ENCODE measurements around the gene TNFRSF1B. TPM values are rescaled to one million over a fixed set of nuclear protein-coding genes. Genes with fewer than 3 reads are reported as not detected.

TNFRSF1B gene
- total RNA-seq, 1 experiment from 2014 or later = 0.61 TPM

GRCh38 chr1:12185036-12185917 lies 18.5 kb downstream of the TNFRSF1B start:
- Histone ChIP-seq H3K9me3 (ENCODE audit: control insufficient read depth in 1 of 2, insufficient read depth in 1 of 2, low read depth in 1 of 2, low read length in 2 of 2) (no peaks in the 10 kb centered on the region), H3K4me2 (ENCODE audit: low read length) (no peak overlapping the region), H3K9ac (ENCODE audit: low read length) (no peak overlapping the region), H4K20me1 (ENCODE audit: insufficient read depth) (no peaks in the 10 kb centered on the region), H3K27ac (ENCODE audit: low read depth, low read length) (no peak overlapping the region), H3K79me2 (ENCODE audit: insufficient read depth, low read length) (no peaks in the 10 kb centered on the region), H3K27me3 (ENCODE audit: insufficient read depth, low read length) (no peaks in the 10 kb centered on the region), H3K4me3 (replicated peaks in 1 of 2; ENCODE audit: low read depth in 1 of 2, low read length in 2 of 2) (no peak overlapping the region), H3K36me3 (ENCODE audit: control insufficient read depth in 1 of 2, insufficient read depth in 2 of 2, low read length in 2 of 2) (no peaks in the 10 kb centered on the region), H3K4me1 (ENCODE audit: control insufficient read depth in 1 of 2, insufficient read depth in 2 of 2, low read length in 2 of 2) (peaks cover 0 to 14% of the 10 kb centered on the region in 2 experiments; a peak in 1 of 4 replicates), H3K9me2 (ENCODE audit: insufficient read depth) (no peaks in the 10 kb centered on the region), H2AFZ (ENCODE audit: low read depth, low read length, poor library complexity, severe bottlenecking) (no peak overlapping the region)
- CTCF ChIA-PET = interaction anchor here (0.7 kb wide), 1 partner anchor 60 kb away, joined by 4 read pairs; no protein-coding TSS in a partner anchor
- intact Hi-C loops (cut with micrococcal nuclease) = no loop called here
- RAD21 ChIA-PET (ENCODE audit: low non-redundant PET in 1 of 2, low total read pairs in 2 of 2, uncharacterized antibody in 2 of 2, unreplicated experiment in 2 of 2) = no interaction called here
- DNase-seq (ENCODE audit: low read depth, low spot score) = no peak
- no peak for TF ChIP-seq SIN3A (IDR thresholded peaks at IDR 0.05; ENCODE audit: low read depth)
- TF ChIP-seq EZH2 (IDR thresholded peaks at IDR 0.05) = no peak
- no peak for TF ChIP-seq FOSL1 (IDR thresholded peaks at IDR 0.05; ENCODE audit: low read depth)
- TF ChIP-seq CEBPB (IDR thresholded peaks at IDR 0.05; ENCODE audit: low read depth) = no peak
- TF ChIP-seq MAX (IDR thresholded peaks at IDR 0.05) = no peak
- no peak for TF ChIP-seq TCF7L2 (IDR thresholded peaks at IDR 0.05; ENCODE audit: borderline replicate concordance, extremely low read depth, insufficient read depth, insufficient read length)
- TF ChIP-seq ZFX (IDR thresholded peaks at IDR 0.05) = no peak
- no peak for TF ChIP-seq SP1 (IDR thresholded peaks at IDR 0.05; ENCODE audit: low read depth)
- no peak for TF ChIP-seq ZBTB33 (IDR thresholded peaks at IDR 0.05; ENCODE audit: extremely low read depth, insufficient replicate concordance, low read length)
- no peak for TF ChIP-seq ATF3 (IDR thresholded peaks at IDR 0.05)
- TF ChIP-seq SRF (IDR thresholded peaks at IDR 0.05; ENCODE audit: low read depth) = no peak
- no peak for TF ChIP-seq REST (IDR thresholded peaks at IDR 0.05; ENCODE audit: low read depth)
- TF ChIP-seq POLR2A (IDR thresholded peaks at IDR 0.05; ENCODE audit: borderline replicate concordance, extremely low read depth, insufficient read depth, insufficient read length) = no peak
- no TSS peak for BruUV-seq (replicated peaks)
- POLR2A ChIA-PET = no interaction called here
- no peak for ATAC-seq
